HL-60 (cell line): ENCODE data around the gene SUSD4.

Experiments used
- DNase-seq, 2 experiments: peaks; one replicate each; pipeline ENCODE4 v3.0.0-alpha.2; 2010 to 2020; ENCODE audit warnings: low read depth in 1 of 2, low spot score in 1 of 2
- H3K27ac ChIP-seq: fragments of 250-450 bp; sonication (Bioruptor Pico); replicated peaks from 2 replicates; pipeline ENCODE4 v1.5.1; 2020; ENCODE audit warnings: mild to moderate bottlenecking, moderate library complexity
- H3K27me3 ChIP-seq: fragments of 250-450 bp; sonication (Bioruptor Pico); 2 replicates; pipeline ENCODE4 v1.5.1; 2021; ENCODE audit warnings: mild to moderate bottlenecking, moderate library complexity; ENCODE audit not compliant: insufficient read depth, poor library complexity, severe bottlenecking
- H3K4me3 ChIP-seq: replicated peaks from 2 replicates; pipeline ENCODE4 v1.5.1; 2011; ENCODE audit warnings: mild to moderate bottlenecking, control low read depth, low read length; ENCODE audit not compliant: insufficient read depth
- GABPA ChIP-seq: IDR thresholded peaks from 2 replicates; pipeline ENCODE4 v1.6.1; 2012; ENCODE audit warnings: low read depth
- POLR2AphosphoS5 ChIP-seq: IDR thresholded peaks from 2 replicates; pipeline ENCODE4 v1.6.1; 2012; ENCODE audit warnings: low read depth
- SPI1 ChIP-seq: IDR thresholded peaks from 2 replicates; pipeline ENCODE4 v1.6.1; 2012; ENCODE audit warnings: low read depth, mild to moderate bottlenecking, borderline replicate concordance
- TF ChIP-seq, protein P1 (sequence below): IDR thresholded peaks from one replicate; pipeline ENCODE4 v1.5.1; 2011; ENCODE audit warnings: low read length, control low read depth, inconsistent platforms; ENCODE audit not compliant: insufficient read depth
- TF ChIP-seq, protein P2 (sequence below): IDR thresholded peaks from 2 replicates; pipeline ENCODE4 v1.6.1; 2012; ENCODE audit warnings: low read depth; ENCODE audit not compliant: insufficient replicate concordance

The SUSD4 gene

DNA sequence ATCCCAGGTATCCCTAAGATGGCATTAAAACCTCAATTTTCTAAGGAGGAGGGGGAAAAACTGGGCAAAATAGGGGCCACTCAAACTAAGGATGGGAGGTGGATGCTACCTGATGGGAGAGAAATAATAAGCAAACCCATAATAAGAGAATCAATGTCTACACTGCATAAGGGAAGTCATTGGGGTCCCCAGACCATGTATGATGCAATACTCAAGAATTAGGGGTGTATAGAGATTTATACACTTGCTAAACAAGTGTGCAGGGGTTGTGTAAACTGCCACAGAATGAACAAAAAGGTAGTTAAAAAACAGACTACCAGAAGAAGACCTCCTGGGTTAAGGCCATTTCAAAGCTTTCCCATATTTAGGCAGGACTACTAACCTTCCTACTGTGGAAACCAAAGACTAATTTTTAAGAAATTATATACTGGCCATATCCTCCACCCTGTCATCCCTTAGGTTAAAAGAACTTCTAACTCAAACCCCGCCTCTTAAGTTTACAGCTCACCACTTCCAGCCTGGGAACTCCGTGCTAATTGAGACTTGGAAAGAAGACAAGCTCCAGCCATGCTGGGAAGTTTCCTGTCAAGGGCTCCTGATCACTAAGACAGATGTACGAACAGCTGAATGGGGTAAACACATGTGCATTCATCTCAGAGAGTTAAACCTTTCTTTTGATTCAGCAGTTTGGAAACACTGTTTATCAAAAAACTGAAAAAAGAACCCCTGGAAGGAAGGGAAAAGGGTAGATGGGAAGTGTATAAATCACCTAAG lies 156.5 kb downstream of the SUSD4 start:
- no peak overlapping the region for H3K27ac ChIP-seq
- no peaks in the 10 kb centered on the region for H3K27me3 ChIP-seq
- no peak for DNase-seq
- H3K4me3 ChIP-seq, result no peak overlapping the region
- no peak for TF ChIP-seq GABPA
- TF ChIP-seq, protein P1, sequence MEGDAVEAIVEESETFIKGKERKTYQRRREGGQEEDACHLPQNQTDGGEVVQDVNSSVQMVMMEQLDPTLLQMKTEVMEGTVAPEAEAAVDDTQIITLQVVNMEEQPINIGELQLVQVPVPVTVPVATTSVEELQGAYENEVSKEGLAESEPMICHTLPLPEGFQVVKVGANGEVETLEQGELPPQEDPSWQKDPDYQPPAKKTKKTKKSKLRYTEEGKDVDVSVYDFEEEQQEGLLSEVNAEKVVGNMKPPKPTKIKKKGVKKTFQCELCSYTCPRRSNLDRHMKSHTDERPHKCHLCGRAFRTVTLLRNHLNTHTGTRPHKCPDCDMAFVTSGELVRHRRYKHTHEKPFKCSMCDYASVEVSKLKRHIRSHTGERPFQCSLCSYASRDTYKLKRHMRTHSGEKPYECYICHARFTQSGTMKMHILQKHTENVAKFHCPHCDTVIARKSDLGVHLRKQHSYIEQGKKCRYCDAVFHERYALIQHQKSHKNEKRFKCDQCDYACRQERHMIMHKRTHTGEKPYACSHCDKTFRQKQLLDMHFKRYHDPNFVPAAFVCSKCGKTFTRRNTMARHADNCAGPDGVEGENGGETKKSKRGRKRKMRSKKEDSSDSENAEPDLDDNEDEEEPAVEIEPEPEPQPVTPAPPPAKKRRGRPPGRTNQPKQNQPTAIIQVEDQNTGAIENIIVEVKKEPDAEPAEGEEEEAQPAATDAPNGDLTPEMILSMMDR, result no peak
- TF ChIP-seq POLR2AphosphoS5, result no peak
- TF ChIP-seq, protein P2, sequence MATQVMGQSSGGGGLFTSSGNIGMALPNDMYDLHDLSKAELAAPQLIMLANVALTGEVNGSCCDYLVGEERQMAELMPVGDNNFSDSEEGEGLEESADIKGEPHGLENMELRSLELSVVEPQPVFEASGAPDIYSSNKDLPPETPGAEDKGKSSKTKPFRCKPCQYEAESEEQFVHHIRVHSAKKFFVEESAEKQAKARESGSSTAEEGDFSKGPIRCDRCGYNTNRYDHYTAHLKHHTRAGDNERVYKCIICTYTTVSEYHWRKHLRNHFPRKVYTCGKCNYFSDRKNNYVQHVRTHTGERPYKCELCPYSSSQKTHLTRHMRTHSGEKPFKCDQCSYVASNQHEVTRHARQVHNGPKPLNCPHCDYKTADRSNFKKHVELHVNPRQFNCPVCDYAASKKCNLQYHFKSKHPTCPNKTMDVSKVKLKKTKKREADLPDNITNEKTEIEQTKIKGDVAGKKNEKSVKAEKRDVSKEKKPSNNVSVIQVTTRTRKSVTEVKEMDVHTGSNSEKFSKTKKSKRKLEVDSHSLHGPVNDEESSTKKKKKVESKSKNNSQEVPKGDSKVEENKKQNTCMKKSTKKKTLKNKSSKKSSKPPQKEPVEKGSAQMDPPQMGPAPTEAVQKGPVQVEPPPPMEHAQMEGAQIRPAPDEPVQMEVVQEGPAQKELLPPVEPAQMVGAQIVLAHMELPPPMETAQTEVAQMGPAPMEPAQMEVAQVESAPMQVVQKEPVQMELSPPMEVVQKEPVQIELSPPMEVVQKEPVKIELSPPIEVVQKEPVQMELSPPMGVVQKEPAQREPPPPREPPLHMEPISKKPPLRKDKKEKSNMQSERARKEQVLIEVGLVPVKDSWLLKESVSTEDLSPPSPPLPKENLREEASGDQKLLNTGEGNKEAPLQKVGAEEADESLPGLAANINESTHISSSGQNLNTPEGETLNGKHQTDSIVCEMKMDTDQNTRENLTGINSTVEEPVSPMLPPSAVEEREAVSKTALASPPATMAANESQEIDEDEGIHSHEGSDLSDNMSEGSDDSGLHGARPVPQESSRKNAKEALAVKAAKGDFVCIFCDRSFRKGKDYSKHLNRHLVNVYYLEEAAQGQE, result no peak
- TF ChIP-seq SPI1, result no peak

DNA sequence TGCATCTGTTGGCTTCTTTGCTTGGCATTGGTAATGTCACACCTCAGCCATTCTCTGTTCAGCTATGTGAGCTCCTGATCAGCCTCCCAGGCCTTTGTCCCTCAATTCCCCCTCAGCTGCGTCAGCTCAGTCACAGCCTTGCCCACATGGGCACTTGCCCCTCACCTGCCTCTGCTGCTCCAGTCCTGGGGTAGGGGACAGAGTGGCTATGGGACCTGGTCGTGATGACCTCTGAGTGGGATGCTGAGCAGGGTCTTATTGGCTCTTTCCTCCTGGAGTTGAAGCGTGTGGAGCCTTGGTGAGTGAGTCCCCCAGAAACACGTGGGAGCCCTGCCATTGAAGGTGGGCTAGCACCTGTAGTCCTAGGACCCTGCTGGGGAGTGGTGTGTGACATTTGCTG lies 159.6 kb downstream of the SUSD4 start:
- Histone ChIP-seq H3K4me3 (no peak overlapping the region), H3K27me3 (no peaks in the 10 kb centered on the region), H3K27ac (no peak overlapping the region)
- DNase-seq, result no peak
- TF ChIP-seq GABPA, result no peak
- TF ChIP-seq, protein P1, result no peak
- TF ChIP-seq POLR2AphosphoS5, result no peak
- TF ChIP-seq SPI1, result no peak
- TF ChIP-seq, protein P2, result no peak

DNA sequence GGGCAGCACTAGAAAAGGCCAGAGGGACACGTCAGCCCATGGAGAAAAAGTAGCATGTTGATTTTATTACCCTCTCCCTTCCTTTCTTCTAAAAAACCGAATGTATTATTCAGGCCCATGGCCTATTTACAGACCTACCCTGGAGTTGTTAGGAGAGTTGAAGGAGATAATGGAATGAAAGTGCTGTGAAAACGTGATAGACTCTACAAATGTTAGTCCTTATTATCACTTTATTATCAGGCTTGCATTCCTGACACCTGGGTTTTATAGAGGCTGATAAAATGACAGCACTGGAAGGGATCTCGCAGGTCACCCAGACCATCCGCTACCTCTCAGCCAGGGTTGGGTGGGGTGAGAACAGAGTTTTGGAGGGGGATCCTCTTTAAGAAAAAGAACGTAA lies 160.3 kb downstream of the SUSD4 start:
- H3K27me3 ChIP-seq, result no peaks in the 10 kb centered on the region
- no peak overlapping the region for H3K4me3 ChIP-seq
- DNase-seq, result no peak
- H3K27ac ChIP-seq, result no peak overlapping the region
- TF ChIP-seq SPI1 (no peak), POLR2AphosphoS5 (no peak), GABPA (no peak)
- TF ChIP-seq, protein P2, result no peak
- TF ChIP-seq, protein P1, result no peak
